Loucy (cell line): Measurements from ENCODE around the gene PNLIPRP2.

ENCODE experiments used
- CTCF ChIP-seq: fragments of 200-600 bp; sonication (generic); conservative IDR thresholded peaks from 2 replicates; pipeline ENCODE4 v1.5.1; 2014; ENCODE audit warnings: mild to moderate bottlenecking, antibody characterized with exemption, low read length
- EZH2phosphoT487 ChIP-seq: fragments of 200-600 bp; IDR thresholded peaks from 2 replicates; pipeline ENCODE4 v1.6.1; 2018; ENCODE audit warnings: antibody characterized with exemption, mild to moderate bottlenecking, moderate library complexity, borderline replicate concordance

- no peak for TF ChIP-seq CTCF
- no peak for TF ChIP-seq EZH2phosphoT487
Measured at GRCh38 chr10:116663342-116663741, 42.6 kb downstream of the PNLIPRP2 start.
